Measurements from ENCODE around the gene TXNDC2.

DNA sequence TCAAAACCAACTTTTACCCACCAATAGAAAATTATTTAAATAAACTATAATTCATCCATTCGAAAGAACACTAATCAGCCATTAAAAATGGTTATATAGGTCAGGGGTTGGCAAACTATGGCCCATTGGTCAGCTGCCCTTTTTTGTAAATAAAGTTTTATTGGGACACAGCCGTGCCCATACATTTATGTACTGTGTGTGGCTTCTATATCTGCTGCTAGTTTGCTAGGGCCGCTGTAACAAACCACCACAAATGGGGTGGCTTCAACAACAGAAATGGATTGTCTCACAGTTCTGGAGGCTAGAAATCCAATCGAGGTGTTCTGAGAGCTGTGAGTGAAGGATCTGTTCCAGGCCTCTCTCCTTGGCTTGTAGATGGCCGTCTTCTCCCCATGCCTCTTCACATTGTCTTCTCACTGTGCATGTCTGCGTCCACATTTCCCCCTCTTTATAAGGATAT, 7.0 kb upstream of the TXNDC2 start:
- TF ChIP-seq RCOR1 (IDR thresholded peaks at IDR 0.05; ENCODE audit: insufficient replicate concordance, low read length) (no peak), POLR2A (IDR thresholded peaks at IDR 0.05; ENCODE audit: low read depth, low read length) (no peak), MAFK (IDR thresholded peaks at IDR 0.05; ENCODE audit: low read depth, low read length) (no peak), MAZ (IDR thresholded peaks at IDR 0.05; ENCODE audit: borderline replicate concordance, low read depth, low read length) (no peak)
- TF ChIP-seq, protein P1, sequence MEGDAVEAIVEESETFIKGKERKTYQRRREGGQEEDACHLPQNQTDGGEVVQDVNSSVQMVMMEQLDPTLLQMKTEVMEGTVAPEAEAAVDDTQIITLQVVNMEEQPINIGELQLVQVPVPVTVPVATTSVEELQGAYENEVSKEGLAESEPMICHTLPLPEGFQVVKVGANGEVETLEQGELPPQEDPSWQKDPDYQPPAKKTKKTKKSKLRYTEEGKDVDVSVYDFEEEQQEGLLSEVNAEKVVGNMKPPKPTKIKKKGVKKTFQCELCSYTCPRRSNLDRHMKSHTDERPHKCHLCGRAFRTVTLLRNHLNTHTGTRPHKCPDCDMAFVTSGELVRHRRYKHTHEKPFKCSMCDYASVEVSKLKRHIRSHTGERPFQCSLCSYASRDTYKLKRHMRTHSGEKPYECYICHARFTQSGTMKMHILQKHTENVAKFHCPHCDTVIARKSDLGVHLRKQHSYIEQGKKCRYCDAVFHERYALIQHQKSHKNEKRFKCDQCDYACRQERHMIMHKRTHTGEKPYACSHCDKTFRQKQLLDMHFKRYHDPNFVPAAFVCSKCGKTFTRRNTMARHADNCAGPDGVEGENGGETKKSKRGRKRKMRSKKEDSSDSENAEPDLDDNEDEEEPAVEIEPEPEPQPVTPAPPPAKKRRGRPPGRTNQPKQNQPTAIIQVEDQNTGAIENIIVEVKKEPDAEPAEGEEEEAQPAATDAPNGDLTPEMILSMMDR (conservative IDR thresholded peaks at IDR 0.05; ENCODE audit: low read depth, low read length), result no peak
